Stimulated activated naive CD4-positive, alpha-beta T cell (primary cell): ENCODE measurements around the gene ATP6V0A4.
"Not testable (repeated sequence)": the region's sequence is repeated elsewhere in the genome, so short reads cannot be mapped to it uniquely, and the experiment has no call there.

Experiments used
- DNase-seq, 6 experiments: peaks; one replicate each; lab custom pipeline; 2025; lab: John Stamatoyannopoulos, UW

The ATP6V0A4 gene

DNA sequence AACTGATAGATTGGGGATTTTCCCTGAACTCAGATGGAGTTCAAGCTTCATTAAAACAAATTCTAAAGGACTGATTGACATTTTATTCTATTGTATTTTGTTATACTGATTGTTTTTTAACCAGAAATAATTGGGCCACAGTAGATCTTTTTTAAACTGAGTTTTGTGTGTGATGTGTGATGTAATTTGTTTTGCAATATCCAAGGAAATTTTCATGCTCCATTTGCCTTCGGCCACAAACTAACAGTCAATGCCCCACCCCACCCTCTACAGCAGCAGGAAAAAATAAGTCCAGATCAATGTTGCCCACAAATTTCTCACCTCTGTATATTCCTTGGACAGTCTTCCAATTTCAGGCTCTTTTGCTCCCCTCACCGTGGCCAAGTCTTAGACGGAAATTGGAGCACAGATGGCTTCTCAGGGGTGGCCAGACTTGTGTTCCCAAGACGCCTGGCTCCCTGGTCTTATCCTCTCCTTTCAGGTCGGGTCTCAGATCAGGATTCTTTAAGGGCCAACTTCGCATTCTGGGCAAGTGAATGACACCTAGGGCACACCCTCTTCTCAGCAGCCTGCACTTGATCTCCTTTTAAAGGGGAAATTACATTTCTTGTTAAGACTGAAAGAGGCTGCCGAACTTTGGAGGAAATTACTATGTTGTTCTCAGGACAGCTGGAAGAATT is 97.0 kb downstream of the ATP6V0A4 start, which contains the start of gene SVOPL:
SVOPL (minus strand) TSS at position 506 of the 680 bp plus-strand sequence. CDS start 22,317 bp downstream, outside the sequence.
- no peak for DNase-seq

DNA sequence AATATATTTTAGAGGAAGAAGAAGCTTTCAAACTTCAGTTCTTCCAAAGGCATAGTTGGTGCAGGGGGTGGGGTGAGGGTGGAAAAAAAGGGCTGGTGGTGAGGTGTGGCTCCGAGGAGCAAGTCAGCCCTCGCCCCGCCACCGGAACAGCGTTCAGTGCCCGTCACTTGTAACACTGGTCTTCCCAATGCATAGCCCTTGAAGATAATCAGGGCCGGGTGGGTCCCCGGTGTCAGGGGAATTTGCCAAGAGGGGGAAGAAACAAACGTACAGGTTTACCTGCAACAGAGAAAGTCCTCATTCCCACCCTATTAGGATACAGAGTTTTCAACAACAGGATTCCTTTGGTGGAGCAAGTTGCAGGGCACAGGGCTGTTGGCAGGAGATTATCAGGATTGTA is 98.3 kb downstream of the ATP6V0A4 start:
- DNase-seq = no peak

DNA sequence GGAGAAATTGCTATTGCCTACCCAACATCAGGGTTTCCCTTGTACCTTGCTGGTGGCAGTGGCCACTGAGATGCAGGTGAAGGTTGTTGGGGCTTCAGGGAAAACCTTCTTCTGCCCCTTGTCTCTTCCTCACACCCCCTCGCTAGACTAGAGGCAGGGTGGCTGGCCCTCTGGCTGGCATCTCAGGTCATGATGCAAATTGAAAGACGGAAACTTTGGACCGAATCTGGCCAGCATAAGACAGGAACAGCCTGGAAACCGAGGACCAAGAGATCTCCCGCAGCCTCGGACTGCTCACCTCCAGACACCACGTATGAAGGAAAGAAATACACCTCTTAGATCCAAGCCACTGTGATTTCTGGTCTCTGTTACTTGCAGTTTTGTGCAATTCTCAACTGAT is 99.7 kb downstream of the ATP6V0A4 start:
- no peak for DNase-seq

DNA sequence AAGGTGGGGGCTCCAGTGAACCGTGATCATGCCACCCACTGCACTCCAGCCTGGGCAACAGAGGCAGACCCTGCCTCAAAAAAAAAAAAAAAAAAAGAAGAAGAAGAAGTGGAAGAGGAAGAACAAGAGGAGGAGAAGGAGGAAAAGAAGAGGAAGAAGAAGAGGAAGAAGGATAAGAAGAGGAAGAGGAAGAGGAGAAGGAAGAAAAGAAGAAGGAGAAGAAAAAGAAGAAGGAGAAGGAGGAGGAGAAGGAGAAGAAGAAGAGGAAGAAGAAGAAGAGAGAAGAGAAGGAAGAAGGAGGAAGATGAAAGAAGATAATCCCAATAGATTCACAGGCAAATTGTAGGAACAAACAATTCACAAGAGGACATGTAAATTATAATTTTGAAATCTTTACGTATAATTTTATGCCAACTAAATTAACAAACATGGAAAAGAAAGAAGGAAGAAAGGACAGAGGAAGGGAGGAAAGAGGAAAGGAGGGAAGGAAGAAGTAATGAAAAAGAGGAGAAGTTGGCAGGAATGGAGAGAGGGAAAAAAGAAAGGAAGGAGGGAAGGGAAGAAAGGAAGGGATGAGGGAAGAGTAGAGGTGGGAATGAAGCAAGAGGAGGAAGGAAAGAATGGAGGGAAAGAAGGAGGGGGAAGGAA is 100.3 kb downstream of the ATP6V0A4 start:
- DNase-seq = no peak

DNA sequence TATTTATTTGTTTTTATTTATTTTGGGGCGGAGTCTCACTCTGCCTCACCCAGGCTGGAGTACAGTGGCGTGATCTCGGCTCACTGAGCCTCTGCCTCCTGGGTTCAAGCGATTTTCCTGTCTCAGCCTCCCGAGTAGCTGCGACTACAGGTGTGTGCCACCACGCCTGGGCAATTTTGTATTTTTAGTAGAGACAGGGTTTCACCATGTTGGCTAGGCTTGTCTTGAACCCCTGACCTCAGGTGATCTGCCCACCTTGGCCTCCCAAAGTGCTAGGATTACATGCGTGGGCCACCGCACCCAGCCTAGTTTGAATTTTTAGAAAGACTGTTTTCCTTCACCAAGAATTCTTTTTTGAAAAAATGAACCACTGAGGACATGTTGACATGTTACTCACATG is 102.2 kb downstream of the ATP6V0A4 start:
- not testable (repeated sequence) for DNase-seq

DNA sequence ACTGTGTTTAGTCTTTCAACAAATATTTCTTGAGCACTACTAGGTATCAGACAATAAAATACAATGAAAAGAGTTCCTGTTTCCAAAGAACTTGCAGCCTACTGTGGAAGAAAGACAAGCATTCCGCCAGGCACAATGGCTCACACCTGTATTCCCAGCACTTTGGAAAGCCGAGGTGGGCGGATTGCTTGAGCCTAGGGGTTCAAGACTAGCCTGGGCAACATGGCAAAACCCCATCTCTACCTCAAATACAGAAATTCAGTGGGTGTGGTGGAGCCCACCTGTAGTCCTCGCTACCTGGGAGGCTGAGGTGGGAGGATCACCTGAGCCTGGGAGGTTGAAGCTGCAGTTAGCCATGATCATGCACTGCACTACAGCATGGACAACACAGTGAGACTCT is 102.9 kb downstream of the ATP6V0A4 start:
- no peak for DNase-seq

DNA sequence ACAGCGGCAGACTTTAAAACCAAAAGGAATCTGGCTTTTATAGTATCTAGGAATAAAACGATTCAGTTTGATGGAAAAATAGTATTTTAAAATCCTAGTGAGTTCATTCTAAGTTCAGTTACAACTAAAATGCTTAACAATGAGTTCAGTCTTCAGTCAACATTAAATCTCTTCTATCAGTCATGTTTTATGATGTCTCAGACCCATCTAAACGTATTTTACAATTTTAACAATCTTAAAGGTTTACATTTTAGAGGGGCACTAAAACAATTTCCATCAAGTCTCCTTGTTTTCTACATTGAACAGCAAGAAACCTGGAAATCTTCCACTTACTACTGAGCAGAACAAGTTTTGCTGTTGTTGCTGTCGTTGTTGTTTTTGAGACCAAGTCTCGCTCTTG is 106.8 kb downstream of the ATP6V0A4 start:
- no peak for DNase-seq

DNA sequence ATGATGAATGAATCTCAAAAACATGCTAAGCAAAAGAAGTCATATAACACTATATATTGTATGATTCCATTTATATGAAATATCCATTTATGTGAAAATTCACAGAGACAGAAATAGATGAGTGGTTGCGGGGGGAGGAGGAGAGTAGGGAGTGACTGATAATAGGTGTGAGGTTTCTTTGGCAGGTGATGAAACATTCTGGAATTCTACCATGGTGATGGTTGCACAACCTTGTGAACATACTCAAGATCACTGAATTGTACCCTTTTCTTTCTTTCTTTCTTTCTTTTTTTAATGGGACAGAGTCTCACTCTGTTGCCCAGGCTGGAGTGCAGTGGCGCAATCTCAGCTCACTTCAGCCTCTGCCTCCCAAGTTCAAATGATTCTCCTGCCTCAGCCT is 107.5 kb downstream of the ATP6V0A4 start:
- no peak for DNase-seq

DNA sequence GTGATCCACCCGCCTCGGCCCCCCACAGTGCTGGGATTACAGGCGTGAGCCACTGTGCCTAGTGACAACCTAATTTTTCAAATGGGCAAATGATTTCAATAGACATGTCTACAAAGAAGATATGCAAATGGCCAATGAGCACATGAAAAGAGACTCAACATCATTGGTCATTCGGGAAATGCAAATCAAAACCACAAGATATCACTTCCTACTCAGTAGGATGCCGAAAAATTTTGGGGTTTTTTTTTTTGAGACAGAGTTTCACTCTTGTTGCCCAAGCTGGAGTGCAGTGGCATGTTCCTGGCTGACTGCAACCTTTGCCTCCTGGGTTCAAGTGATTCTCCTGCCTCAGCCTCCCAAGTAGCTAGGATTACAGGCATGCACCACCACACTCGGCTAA is 110.0 kb downstream of the ATP6V0A4 start:
- not testable (repeated sequence) for DNase-seq

DNA sequence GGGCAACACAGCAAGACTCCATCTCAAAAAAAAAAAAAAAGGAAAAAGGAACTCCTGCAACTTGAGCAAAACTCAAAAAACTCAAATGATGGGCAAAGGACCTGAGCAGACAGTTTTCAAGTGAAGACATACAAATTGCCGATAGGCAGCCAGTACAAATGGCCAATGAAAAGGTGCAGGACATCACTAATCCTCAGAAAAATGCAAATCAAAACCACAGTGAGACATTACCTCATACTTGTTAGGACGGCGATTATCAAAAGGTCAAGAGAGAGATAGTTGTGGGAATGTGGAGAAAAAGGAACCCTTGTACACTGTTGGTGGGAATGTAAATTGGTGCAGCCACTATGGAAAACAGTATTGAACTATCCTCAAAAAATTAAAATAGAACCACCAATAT is 113.7 kb downstream of the ATP6V0A4 start:
- no peak for DNase-seq

DNA sequence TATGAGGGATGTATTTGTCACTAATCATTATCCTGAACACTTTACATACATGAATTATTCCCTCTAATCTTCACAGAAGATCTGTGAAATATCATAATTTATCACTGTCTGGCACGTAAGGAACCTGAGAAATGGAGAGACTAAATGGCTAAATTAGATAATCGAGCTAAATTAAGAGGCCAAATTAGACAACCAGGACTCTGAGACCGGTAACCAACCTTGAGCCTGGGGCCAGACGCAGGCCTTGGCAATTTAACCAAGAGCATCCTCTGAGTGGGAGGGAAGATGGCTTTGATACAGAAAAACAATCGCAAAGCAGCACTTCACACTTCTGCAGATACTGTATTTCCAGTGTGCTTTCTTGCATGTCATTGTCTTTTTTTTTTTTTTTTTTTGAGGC is 118.2 kb downstream of the ATP6V0A4 start:
- no peak for DNase-seq

DNA sequence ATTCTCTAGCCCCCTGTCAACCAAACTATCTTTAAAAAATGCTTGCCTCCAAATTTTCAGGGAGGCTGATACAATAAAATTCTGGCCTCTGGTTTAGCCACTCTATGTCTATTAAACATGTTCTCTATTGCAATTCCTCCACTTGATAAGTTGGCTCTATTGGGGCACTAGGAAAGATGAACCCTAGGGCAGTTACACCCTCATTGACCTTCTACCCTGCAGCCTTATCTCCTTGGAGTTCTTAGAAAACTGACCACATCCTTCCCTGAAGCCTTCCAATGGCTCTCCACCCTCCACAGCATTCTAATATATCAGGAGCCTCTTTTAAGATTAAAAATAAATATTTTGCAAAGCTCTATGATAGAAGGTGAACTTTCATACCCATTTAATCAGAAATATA is 127.4 kb downstream of the ATP6V0A4 start:
- no peak for DNase-seq

DNA sequence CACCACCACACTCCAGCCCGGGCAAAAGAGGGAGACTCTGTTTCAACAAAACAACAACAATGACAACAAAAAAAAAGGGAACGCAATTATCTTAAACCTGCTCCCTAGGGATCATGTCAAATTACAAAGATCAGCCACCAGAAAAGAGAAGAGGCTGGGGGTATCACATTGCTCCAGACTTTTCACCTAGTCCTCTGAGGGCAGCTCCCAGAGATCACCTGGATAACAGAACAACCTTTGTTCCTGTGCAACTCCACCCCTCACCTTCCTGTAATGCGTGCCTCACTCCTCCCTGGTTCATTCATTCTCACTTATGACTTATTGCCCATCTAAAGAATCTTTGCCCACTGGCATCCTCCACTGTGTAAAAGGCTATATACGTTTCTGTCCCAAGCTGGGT is 128.6 kb downstream of the ATP6V0A4 start:
- DNase-seq = no peak

DNA sequence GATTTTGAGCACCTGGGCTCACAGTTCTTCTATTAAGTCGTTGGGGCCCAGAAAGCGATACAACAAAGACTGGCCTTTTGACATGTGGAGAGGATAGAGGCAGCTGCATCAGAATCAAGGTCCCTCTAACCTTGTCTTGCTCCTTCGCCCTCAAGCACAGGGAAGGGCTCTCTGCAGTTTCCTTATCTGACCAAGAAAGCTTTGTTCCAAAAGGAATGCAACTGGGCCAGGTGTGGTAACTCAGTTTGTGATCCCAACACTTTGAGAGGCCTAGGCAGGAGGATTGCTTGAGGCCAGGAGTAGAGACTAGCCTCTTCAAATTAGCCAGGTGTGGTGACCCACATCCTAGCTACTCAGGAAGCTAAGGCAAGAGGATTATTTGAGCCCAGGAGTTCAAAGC is 129.1 kb downstream of the ATP6V0A4 start:
- no peak for DNase-seq

DNA sequence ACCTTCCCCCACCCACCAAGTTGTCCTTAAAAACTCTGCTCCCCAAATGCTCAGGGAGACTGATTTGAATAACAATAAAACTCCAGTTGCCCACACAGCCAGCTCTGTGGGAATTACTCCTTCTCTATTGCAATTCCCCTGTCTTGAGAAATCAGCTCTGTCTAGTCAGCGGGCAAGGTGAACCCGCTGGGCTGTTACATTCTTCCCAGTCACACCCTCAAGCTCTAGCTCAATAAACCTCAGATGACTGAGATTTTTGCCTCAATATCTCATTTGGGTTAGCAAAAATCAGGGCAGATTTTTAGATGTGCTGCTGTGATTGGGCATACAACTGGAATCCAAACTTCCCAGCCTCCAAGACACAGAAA is 129.8 kb downstream of the ATP6V0A4 start:
- no peak for DNase-seq

DNA sequence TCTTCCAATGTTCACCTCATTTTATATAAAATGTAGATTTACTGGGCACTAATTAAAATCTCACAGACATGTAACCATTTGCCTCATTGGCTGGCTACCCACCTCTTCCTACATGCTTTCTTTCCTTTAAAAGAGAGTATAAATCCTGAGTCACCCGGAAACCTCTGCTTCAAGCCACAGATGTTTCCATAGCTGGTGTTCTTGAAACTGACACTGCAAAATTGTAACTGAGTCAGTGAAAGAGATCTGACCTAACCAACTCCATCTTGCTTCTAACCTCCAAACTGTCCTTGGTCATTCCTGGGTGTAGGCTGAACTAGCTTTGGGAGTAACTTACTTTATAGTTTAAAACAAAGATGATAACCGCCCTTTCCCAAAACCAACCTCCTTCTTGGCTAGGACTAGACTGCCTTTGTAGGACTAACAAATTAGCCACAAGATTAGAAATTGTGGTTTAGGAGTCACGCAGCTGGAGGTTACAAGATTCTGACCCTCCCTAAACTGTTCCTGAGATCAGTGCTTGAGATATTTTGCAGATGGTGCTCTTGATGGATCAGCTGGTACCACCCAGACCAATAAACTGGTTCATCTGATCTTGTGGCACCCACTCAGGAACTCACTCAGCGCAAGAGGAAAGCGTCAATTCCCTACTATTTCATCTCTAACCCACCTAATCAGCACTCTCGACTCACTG is 130.3 kb downstream of the ATP6V0A4 start:
- no peak for DNase-seq

DNA sequence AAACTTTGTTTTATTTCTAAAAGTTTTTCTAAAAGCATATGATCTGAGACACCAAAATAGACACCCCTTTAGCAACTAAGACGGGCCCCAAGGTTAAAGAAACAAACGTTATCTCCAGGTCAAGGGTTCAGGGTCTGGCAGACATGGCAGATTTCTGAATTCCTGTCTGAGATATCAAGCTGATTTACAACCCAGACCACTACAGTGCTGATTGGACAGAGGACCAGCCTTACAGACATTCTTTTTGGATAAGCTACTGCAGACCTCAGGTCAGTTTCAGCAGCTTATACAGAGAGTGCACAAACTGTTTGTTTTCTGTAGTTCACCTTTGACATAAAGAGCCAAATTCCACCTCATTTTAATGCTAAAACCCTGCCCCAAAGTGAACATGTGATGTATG is 131.6 kb downstream of the ATP6V0A4 start:
- DNase-seq = no peak

DNA sequence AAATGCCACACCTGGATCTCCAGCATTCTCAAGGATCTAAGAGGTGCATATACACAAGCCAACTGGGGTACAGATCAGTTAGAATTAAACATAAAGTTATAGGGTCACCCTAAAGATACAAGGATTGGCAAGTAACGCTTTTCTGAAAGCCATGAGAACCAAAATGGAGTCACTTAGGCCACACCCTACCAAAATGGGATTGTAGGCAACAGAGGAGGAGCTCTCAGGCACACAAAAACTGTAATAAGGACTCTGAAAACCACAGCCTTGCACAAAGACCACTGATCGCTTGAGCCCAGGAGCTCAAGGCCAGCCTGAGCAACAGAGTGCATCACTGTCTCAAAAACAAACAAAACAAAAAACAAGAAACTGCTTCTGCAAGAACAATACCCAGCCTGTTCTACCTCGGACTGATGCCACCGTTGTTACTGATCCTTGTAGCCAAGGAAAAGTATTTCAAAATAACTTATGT is 132.3 kb downstream of the ATP6V0A4 start:
- no peak for DNase-seq

DNA sequence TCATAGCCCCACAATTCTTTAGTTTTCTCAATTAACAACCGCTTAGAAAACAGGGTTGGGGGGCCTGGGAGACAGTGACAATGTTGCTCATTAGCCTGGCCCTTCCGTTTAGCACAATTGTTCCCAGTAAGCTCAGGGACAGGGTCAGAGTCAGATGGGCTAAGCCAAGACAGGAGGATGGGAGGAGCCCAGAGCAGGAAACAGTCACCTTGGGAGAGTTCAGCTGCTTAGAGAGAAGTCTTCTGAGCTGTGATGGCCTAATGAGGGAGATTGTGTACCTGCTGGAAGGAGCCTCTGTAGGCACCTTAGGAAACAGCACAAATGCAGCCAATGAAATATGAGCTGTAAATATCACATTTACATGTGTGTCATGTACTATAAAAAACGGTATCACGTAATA is 132.7 kb downstream of the ATP6V0A4 start:
- DNase-seq = no peak

DNA sequence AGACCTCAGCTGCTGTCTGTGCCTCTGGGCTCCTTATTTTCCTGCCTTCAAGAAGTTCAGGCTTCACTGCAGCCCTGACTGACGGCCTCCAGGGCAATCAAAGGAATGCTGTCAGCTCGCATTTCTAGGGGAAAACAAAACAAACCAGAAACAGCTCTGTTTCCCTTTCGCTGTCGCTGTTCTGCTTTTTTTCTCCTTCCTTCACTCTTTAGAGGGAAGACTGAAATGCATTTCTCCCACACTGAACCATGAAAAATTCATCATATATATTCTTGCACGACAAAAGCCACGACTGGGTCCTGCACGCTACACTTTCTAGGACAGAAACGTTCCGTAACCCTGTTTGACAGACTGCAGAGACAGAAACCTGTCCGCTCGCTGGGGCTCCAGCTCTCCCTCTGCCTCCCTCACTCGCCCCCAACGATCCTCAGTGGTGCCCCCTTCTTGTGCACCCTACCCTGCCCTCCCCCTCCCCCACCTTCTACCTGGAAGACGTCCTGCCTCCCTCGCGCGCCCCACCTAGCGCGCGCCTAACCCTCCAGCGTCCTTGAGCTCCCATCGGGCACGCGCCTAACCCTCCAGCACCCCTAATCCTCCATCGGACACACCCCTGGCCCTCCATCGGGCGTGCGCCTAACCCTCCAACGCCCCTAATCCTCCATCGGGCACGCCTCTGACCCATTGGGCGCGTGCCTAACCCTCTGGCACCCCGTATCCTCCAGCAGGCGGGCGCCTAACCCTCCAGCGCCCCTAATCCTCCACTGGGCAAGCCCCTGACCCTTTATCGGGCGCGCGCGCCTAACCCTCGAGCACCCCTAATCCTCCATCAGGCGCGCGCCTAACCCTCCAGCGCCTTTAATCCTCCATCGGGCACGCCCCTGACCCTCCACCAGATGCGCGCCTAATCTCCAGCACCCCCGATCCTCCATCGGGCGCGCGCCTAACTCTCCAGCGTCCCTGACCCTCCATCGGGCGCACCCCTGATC is 134.0 kb downstream of the ATP6V0A4 start:
- DNase-seq = no peak

DNA sequence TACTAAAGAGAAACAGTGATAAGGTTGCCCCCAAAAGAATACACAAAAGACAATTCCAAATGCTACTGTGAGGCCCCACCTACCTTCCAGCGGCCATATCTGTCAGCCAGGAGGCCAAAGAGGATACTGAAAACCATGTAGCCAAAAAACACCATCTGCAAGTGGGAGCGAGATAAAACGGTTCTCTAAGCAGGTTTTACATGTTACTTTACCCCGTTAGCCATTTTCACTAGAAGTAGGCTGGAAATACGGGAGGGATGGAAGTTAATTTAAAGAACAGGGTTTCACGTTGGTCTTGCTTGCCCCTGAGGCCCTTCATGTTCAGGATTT is 135.0 kb downstream of the ATP6V0A4 start:
- no peak for DNase-seq
